ENCODE results near the gene C2orf72.
"Not testable (repeated sequence)": the region's sequence is repeated elsewhere in the genome, so short reads cannot be mapped to it uniquely, and the experiment has no call there.

Gene C2orf72
- 0 to 0.11 (median 0) reads per million in 3 experiments for total RNA-seq

- no peak for DNase-seq
Observed at GRCh38 chr2:231037202-231037730, at the start of gene C2orf72. Gene C2orf72 (plus strand): TSS chr2:231037523. CDS start chr2:231037566, 43 bp downstream.

GRCh38 chr2:230989731-230990130, 47.6 kb upstream of the C2orf72 start:
- DNase-seq: no peak

- DNase-seq: no peak
Observed at GRCh38 chr2:230990131-230990898, 47.0 kb upstream of the C2orf72 start.

- DNase-seq: no peak
Observed at GRCh38 chr2:230990899-230991150, 46.5 kb upstream of the C2orf72 start.

GRCh38 chr2:230991598-230991997, 45.7 kb upstream of the C2orf72 start:
- no peak for DNase-seq

- DNase-seq: no peak
Observed at GRCh38 chr2:230995821-230996220, 41.5 kb upstream of the C2orf72 start, which contains the start of gene SPATA3. Gene SPATA3 (plus strand): TSS chr2:230996121. CDS start chr2:230996234, 113 bp downstream.

- no peak for DNase-seq
Observed at GRCh38 chr2:230996661-230997060, 40.7 kb upstream of the C2orf72 start.

GRCh38 chr2:230998882-230999281, 38.4 kb upstream of the C2orf72 start:
- no peak for DNase-seq

GRCh38 chr2:230999477-230999876, 37.8 kb upstream of the C2orf72 start:
- DNase-seq: no peak

- no peak for DNase-seq
Observed at GRCh38 chr2:231000211-231000904, 37.0 kb upstream of the C2orf72 start.

GRCh38 chr2:231001036-231001435, 36.3 kb upstream of the C2orf72 start:
- DNase-seq: no peak

GRCh38 chr2:231001921-231002320, 35.4 kb upstream of the C2orf72 start:
- no peak for DNase-seq

- no peak for DNase-seq
Observed at GRCh38 chr2:231002641-231003040, 34.7 kb upstream of the C2orf72 start.

GRCh38 chr2:231003186-231003585, 34.1 kb upstream of the C2orf72 start:
- no peak for DNase-seq

GRCh38 chr2:231004930-231005329, 32.4 kb upstream of the C2orf72 start:
- not testable (repeated sequence) for DNase-seq

GRCh38 chr2:231007286-231008098, 29.8 kb upstream of the C2orf72 start:
- no peak for DNase-seq

GRCh38 chr2:231008131-231008530, 29.2 kb upstream of the C2orf72 start:
- no peak for DNase-seq

- DNase-seq: no peak
Observed at GRCh38 chr2:231009236-231009919, 27.9 kb upstream of the C2orf72 start.

- no peak for DNase-seq
Observed at GRCh38 chr2:231010201-231010730, 27.1 kb upstream of the C2orf72 start.

- DNase-seq: no peak
Observed at GRCh38 chr2:231011526-231011925, 25.8 kb upstream of the C2orf72 start.

- DNase-seq: no peak
Observed at GRCh38 chr2:231012463-231012862, 24.9 kb upstream of the C2orf72 start.

GRCh38 chr2:231013820-231014219, 23.5 kb upstream of the C2orf72 start:
- DNase-seq: no peak
